ENCODE measurements around the gene MYCBP2.
A peak's percentile ranks its signal among the peaks of the same experiment; 100 is the strongest.

The MYCBP2 gene

DNA sequence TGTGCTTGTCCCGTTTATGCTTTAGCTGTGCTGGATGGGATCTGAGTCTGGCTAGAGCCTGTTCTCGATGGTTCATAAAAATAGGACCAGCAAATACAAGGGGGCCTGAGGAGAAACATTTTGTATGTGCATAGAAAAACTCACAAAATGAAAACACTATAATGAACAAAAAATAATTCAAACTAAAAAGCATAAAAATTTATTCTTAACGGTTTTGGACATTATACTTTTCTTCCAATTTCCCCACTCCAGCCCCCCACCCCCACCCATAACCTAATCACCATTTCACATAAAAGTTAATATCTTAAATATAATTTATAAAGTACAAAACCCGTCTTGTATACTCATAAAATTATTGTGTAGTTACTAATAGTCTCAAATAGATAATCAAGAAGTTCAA is 93.7 kb downstream of the MYCBP2 start:
- no peaks in the 10 kb centered on the region for H3K9me3 Mint-ChIP-seq
- H3K36me3 Mint-ChIP-seq (ENCODE audit: low read depth), result peaks cover 9% of the 10 kb centered on the region
- no peak for DNase-seq
- no peaks in the 10 kb centered on the region for H3K4me1 Mint-ChIP-seq
- H3K27me3 Mint-ChIP-seq (ENCODE audit: low read depth, poor library complexity), result no peaks in the 10 kb centered on the region
- no peak overlapping the region for H3K27ac Mint-ChIP-seq
- no peak overlapping the region for H3K4me3 Mint-ChIP-seq
- TF ChIP-seq, protein P1, sequence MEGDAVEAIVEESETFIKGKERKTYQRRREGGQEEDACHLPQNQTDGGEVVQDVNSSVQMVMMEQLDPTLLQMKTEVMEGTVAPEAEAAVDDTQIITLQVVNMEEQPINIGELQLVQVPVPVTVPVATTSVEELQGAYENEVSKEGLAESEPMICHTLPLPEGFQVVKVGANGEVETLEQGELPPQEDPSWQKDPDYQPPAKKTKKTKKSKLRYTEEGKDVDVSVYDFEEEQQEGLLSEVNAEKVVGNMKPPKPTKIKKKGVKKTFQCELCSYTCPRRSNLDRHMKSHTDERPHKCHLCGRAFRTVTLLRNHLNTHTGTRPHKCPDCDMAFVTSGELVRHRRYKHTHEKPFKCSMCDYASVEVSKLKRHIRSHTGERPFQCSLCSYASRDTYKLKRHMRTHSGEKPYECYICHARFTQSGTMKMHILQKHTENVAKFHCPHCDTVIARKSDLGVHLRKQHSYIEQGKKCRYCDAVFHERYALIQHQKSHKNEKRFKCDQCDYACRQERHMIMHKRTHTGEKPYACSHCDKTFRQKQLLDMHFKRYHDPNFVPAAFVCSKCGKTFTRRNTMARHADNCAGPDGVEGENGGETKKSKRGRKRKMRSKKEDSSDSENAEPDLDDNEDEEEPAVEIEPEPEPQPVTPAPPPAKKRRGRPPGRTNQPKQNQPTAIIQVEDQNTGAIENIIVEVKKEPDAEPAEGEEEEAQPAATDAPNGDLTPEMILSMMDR (IDR thresholded peaks at IDR 0.05), result no peak

DNA sequence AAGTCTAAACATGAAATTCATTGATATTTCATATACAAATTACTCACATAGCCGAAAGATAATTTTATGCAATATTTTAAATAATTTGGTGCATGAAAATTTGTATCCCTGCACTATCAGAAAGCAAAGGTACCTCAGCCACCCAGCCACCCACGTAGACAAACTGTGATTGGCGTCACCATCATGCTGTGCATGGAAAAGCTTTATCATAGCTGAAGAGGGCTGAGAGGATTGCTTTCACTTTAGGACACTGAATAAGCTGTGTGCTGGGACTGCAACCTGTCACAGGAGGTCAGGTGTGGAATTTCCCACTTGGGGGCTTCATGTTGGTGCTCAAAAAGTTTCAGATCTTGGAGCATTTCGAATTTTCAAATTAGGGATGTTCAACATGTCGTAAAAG is 96.3 kb downstream of the MYCBP2 start:
- TF ChIP-seq, protein P1 (IDR thresholded peaks at IDR 0.05), result no peak
- H3K4me1 Mint-ChIP-seq, result no peaks in the 10 kb centered on the region
- H3K36me3 Mint-ChIP-seq (ENCODE audit: low read depth), result peaks cover 6% of the 10 kb centered on the region
- H3K27ac Mint-ChIP-seq, result peak overlapping the region; percentile 7
- no peak overlapping the region for H3K4me3 Mint-ChIP-seq
- DNase-seq, result no peak
- no peaks in the 10 kb centered on the region for H3K27me3 Mint-ChIP-seq (ENCODE audit: low read depth, poor library complexity)
- H3K9me3 Mint-ChIP-seq, result no peaks in the 10 kb centered on the region

DNA sequence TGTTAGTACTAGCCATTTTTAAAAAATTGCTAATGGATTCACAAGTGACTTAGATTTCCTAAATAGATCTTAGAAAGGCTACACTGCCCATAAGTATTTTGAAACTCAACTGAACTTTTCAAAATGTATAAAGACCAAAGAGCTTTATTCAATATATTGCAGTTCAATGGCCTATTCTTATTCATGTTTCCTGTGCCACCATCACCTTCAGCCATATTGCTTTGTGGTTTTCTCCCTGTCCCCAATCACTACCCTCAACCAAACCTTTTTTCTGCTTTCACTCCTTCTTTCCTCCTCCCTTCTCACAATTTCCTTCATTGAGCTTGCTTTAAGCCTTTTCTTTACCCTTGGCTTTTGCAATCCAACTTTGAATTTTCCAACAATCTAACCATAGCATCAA is 100.9 kb downstream of the MYCBP2 start:
- Mint-ChIP-seq H3K4me1 (no peaks in the 10 kb centered on the region), H3K9me3 (no peaks in the 10 kb centered on the region), H3K4me3 (no peak overlapping the region), H3K36me3 (ENCODE audit: low read depth) (peaks cover 5% of the 10 kb centered on the region), H3K27me3 (ENCODE audit: low read depth, poor library complexity) (no peaks in the 10 kb centered on the region), H3K27ac (no peak overlapping the region)
- no peak for DNase-seq
- TF ChIP-seq, protein P1 (IDR thresholded peaks at IDR 0.05), result no peak

DNA sequence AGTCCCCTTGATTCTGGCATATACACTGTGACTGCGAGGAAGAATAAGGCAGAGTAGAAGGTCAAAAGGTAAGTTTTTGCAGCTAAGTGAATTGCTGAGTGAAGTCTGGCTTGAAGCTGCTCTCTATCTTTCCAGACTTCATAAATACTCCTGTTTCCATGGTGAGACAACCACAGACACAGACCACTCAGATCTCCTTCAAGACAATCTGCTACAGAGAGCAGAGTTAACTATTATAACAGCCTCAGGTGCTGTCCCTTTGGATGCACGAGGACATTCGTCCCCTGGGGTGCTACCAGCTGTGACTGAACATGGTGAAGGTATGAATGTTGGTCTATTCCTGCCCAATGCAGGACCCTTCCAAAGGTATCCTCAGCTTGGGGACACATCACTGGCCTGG is 104.0 kb downstream of the MYCBP2 start:
- Mint-ChIP-seq H3K27me3 (ENCODE audit: low read depth, poor library complexity) (no peaks in the 10 kb centered on the region), H3K4me1 (no peaks in the 10 kb centered on the region), H3K4me3 (no peak overlapping the region), H3K9me3 (no peaks in the 10 kb centered on the region), H3K36me3 (ENCODE audit: low read depth) (peaks cover 5% of the 10 kb centered on the region), H3K27ac (no peak overlapping the region)
- TF ChIP-seq, protein P1 (IDR thresholded peaks at IDR 0.05), result no peak
- DNase-seq, result no peak

DNA sequence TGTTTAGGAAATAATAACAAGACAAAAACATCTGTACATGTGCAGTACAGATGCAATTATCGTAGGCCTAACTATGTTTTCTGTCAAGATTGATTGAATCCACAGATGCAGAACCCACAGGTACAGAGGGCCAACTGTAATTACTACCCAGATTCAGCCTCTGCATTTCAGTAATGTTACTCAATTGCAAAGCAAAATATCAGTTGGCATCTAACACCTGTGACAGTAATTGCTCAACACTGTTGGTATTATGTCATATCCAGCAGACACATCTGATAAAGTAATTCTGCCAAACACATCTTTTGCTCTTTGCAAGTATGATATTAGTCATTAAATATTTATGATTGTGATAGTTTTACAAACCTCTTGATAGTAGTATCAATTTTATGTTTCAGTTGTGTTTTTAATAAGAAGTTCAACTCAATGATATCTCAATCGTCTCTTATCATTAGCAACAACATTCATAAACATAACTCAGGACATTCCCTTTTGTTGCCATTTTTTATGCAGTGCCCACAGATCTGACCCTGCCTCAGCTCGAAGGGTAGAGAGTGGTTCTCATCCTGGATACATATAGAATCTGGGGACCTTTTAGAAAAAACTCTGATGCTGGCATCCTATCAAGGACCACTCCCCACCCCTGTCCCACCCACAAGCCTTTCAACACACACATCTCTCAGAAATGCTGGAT is 104.7 kb downstream of the MYCBP2 start:
- H3K36me3 Mint-ChIP-seq (ENCODE audit: low read depth), result peaks cover 8% of the 10 kb centered on the region
- DNase-seq, result no peak
- no peak overlapping the region for H3K27ac Mint-ChIP-seq
- no peaks in the 10 kb centered on the region for H3K4me1 Mint-ChIP-seq
- TF ChIP-seq, protein P1 (IDR thresholded peaks at IDR 0.05), result no peak
- H3K4me3 Mint-ChIP-seq, result no peak overlapping the region
- H3K27me3 Mint-ChIP-seq (ENCODE audit: low read depth, poor library complexity), result no peaks in the 10 kb centered on the region
- no peaks in the 10 kb centered on the region for H3K9me3 Mint-ChIP-seq

DNA sequence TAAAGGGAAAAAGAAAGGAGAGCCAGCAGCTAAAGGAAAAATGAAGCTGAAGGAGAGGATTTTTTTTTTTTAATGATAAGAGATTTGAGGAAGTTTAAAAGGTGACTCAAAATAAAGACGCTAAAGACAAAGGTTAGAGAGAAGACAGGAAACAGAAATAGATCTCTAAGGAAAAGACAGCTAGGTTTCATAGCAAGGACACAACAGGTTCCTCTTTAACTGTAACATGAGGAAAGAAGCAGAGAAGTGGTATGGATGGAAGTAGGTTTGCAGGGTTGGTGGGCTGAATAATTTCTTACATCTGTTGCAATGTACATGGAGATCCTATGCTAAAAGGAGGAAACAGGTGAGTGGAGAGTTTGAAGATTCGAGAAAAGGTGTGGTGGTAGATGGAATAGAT is 107.5 kb downstream of the MYCBP2 start:
- DNase-seq, result no peak
- Mint-ChIP-seq H3K27ac (no peak overlapping the region), H3K27me3 (ENCODE audit: low read depth, poor library complexity) (no peaks in the 10 kb centered on the region), H3K4me3 (no peak overlapping the region), H3K4me1 (no peaks in the 10 kb centered on the region), H3K36me3 (ENCODE audit: low read depth) (peaks cover 23% of the 10 kb centered on the region), H3K9me3 (no peaks in the 10 kb centered on the region)
- TF ChIP-seq, protein P1 (IDR thresholded peaks at IDR 0.05), result no peak
